Fibroblast of skin of left quadriceps (primary cell): ENCODE measurements around the gene TMEM131.

Experiments used
- DNase-seq, 2 experiments: peaks; one replicate each; pipeline ENCODE4 v3.0.0-alpha.2; 2013; ENCODE audit warnings: low read depth in 2 of 2

Gene TMEM131

DNA sequence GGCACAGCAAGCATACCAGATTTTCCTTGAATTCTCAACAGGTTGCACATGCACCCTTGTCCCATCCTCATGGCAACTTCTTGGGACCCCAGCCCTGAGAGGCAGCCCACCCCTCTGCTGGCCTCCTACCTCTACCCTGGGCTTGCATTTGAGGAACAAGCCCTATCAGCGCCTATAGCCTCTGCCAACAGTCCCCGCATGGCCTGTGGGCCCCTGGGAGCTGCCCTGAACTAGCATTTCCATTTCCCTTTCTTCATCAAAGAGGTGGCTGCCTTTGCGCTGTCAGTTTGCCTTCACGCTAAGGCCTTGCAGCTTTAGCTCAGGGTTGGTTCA is 287.7 kb downstream of the TMEM131 start:
- DNase-seq = no peak

DNA sequence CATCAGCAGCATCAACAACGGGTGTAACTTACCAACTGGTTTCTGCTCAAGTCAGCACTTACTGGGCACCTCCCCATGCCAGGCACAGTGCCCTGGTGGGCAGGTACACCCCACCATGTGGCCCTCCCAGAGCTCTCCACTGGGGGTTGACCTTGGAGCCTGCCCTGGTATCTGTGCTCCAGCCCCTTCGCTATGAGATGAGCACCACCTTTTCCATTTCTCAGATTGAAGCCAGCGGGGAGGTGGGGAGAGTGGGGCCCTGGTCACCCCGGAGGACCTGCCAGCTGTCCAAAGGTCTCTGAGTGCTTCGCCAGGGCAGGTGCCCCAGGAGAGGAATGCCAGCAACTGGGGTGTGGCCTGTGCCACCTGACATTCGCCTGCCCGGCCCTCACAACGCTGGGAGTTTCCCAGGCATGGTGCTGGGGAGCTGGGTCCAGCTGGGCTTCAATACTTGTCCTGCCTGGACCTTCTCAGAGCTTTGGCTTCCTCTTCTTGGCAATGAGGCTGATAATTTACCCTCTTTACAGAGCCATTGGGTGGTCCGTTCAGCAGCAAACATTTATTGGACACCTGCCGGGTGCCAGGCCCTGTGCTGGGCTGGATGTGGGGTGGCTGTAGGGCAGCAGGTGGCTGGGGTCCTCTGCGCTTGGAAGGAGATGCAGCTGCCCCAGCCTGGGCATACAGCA is 288.2 kb downstream of the TMEM131 start:
- DNase-seq = no peak

DNA sequence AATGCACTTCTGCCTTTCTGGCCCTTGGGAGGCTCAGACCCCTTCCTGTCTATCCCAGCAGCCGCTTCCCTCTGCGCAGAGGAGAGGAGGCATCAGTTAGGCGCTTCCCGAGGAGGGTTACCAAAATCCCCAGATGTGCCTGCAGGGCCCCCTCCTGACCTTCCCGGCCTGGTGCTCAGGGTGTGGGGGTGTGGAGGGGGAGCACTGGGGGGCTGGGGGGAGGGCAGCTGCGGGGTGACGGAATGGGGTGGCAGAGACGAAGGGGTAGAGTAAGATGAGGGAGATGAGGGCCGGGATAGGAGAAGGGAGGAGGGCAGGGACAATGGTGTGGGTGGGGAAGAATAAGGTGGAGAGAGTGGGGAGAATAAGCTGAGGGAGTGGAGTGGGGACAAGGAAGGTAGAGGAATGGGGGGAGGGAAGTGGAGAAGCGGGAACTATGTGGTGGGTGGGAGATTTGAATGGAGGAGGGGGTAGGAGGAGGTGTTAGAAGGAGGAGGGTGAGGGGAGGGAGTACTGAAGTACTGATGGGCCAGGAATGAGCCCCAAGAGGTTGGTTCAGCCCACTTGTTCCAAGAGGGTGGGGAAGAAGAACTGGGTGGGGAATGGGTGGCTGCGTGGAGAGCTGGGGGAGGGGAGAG is 288.9 kb downstream of the TMEM131 start:
- DNase-seq = no peak
